Mesenchymal stem cell (in vitro differentiated cells and primary cell): ENCODE results near the gene NAPG.

ENCODE experiments used
- DNase-seq: peaks from one replicate; pipeline ENCODE4 v3.0.0-alpha.2; 2013
- H2AFZ ChIP-seq: one replicate; pipeline ENCODE4 v1.6.1; 2013; ENCODE audit warnings: low read depth, mild to moderate bottlenecking, control low read depth, inconsistent platforms, low read length, moderate library complexity
- H2AK5ac ChIP-seq: 2 replicates; pipeline ENCODE4 v1.6.1; 2013; ENCODE audit warnings: low read length, moderate library complexity, mild to moderate bottlenecking, inconsistent platforms; ENCODE audit not compliant: severe bottlenecking
- H2BK120ac ChIP-seq: one replicate; pipeline ENCODE4 v1.6.1; 2013; ENCODE audit warnings: low read depth, mild to moderate bottlenecking, inconsistent platforms, low read length, moderate library complexity
- H2BK12ac ChIP-seq, 2 experiments: one replicate each; pipeline ENCODE4 v1.6.1; 2013; ENCODE audit warnings: inconsistent platforms in 2 of 2, low read length in 2 of 2, mild to moderate bottlenecking in 2 of 2, moderate library complexity in 2 of 2, control low read depth in 1 of 2
- H2BK15ac ChIP-seq: one replicate; pipeline ENCODE4 v1.6.1; 2013; ENCODE audit warnings: mild to moderate bottlenecking, low read depth, inconsistent platforms; ENCODE audit not compliant: poor library complexity, severe bottlenecking
- H2BK5ac ChIP-seq: 2 replicates; pipeline ENCODE4 v1.6.1; 2013; ENCODE audit warnings: low read depth, mild to moderate bottlenecking, low read length, control low read depth, inconsistent platforms; ENCODE audit not compliant: poor library complexity, severe bottlenecking
- H3K14ac ChIP-seq, 2 experiments: one replicate each; pipeline ENCODE4 v1.6.1; 2013; ENCODE audit warnings: inconsistent platforms in 2 of 2, low read length in 2 of 2, control low read depth in 1 of 2, mild to moderate bottlenecking in 1 of 2, moderate library complexity in 1 of 2
- H3K18ac ChIP-seq, 2 experiments: one replicate each; pipeline ENCODE4 v1.6.1; 2013; ENCODE audit warnings: inconsistent platforms in 2 of 2, low read length in 2 of 2, control low read depth in 1 of 2, low read depth in 1 of 2, mild to moderate bottlenecking in 1 of 2
- H3K23ac ChIP-seq, 2 experiments: one replicate each; pipeline ENCODE4 v1.6.1; 2013; ENCODE audit warnings: inconsistent platforms in 2 of 2, low read length in 2 of 2, mild to moderate bottlenecking in 2 of 2, moderate library complexity in 2 of 2, control low read depth in 1 of 2
- H3K27ac ChIP-seq: 2 replicates; pipeline ENCODE4 v1.5.1; 2013; ENCODE audit warnings: mild to moderate bottlenecking, moderate library complexity, low read length, control low read depth, inconsistent platforms; ENCODE audit not compliant: poor library complexity, severe bottlenecking
- H3K27me3 ChIP-seq, 2 experiments: 2 replicates each; pipeline versions ENCODE4 v1.6.1 to v1.7.0; 2013; ENCODE audit warnings: low read length in 2 of 2, mild to moderate bottlenecking in 2 of 2, moderate library complexity in 2 of 2, control low read depth in 1 of 2, inconsistent platforms in 1 of 2; ENCODE audit not compliant: control insufficient read depth in 1 of 2, insufficient read depth in 1 of 2
- H3K36me3 ChIP-seq, 2 experiments: 2 replicates each; pipeline versions ENCODE4 v1.6.1 to v1.7.0; 2013; ENCODE audit warnings: low read length in 2 of 2, control low read depth in 1 of 2, inconsistent platforms in 1 of 2, low read depth in 1 of 2, mild to moderate bottlenecking in 1 of 2; ENCODE audit not compliant: insufficient read depth in 2 of 2, control insufficient read depth in 1 of 2
- H3K4ac ChIP-seq, 2 experiments: one replicate each; pipeline ENCODE4 v1.6.1; 2013; ENCODE audit warnings: inconsistent platforms in 2 of 2, low read length in 2 of 2, mild to moderate bottlenecking in 2 of 2, moderate library complexity in 2 of 2, control low read depth in 1 of 2, low read depth in 1 of 2
- H3K4me1 ChIP-seq: 2 replicates; pipeline ENCODE4 v1.6.1; 2013; ENCODE audit warnings: low read depth, low read length, control low read depth; ENCODE audit not compliant: control insufficient read depth, insufficient read depth
- H3K4me2 ChIP-seq: 2 replicates; pipeline ENCODE4 v1.6.1; 2013; ENCODE audit warnings: low read length, mild to moderate bottlenecking, inconsistent platforms; ENCODE audit not compliant: poor library complexity, severe bottlenecking
- H3K4me3 ChIP-seq, 2 experiments: 2 replicates each; pipeline versions ENCODE4 v1.5.1 to v1.7.0; 2013; ENCODE audit warnings: low read length in 2 of 2, mild to moderate bottlenecking in 2 of 2, control low read depth in 1 of 2, low read depth in 1 of 2; ENCODE audit not compliant: insufficient read depth in 1 of 2
- H3K79me1 ChIP-seq: replicated peaks from 2 replicates; pipeline ENCODE4 v1.6.1; 2013; ENCODE audit warnings: mild to moderate bottlenecking, control low read depth, low read length, inconsistent platforms; ENCODE audit not compliant: poor library complexity, severe bottlenecking
- H3K9ac ChIP-seq: 2 replicates; pipeline ENCODE4 v1.7.0; 2013; ENCODE audit warnings: mild to moderate bottlenecking, low read length, moderate library complexity
- H3K9me3 ChIP-seq: 2 replicates; pipeline ENCODE4 v1.7.0; 2013; ENCODE audit warnings: mild to moderate bottlenecking, low read length; ENCODE audit not compliant: control insufficient read depth
- H4K8ac ChIP-seq: one replicate; pipeline ENCODE4 v1.6.1; 2013; ENCODE audit warnings: inconsistent platforms, mild to moderate bottlenecking, low read length, moderate library complexity
- H4K91ac ChIP-seq: one replicate; pipeline ENCODE4 v1.6.1; 2013; ENCODE audit warnings: mild to moderate bottlenecking, low read length, inconsistent platforms
- WGBS: methylation state at CpG from one replicate; pipeline ENCODE4 v1.1.7; 2013; ENCODE audit warnings: mixed read lengths; 5-methylcytosine and 5-hydroxymethylcytosine counted together

NAPG gene

DNA sequence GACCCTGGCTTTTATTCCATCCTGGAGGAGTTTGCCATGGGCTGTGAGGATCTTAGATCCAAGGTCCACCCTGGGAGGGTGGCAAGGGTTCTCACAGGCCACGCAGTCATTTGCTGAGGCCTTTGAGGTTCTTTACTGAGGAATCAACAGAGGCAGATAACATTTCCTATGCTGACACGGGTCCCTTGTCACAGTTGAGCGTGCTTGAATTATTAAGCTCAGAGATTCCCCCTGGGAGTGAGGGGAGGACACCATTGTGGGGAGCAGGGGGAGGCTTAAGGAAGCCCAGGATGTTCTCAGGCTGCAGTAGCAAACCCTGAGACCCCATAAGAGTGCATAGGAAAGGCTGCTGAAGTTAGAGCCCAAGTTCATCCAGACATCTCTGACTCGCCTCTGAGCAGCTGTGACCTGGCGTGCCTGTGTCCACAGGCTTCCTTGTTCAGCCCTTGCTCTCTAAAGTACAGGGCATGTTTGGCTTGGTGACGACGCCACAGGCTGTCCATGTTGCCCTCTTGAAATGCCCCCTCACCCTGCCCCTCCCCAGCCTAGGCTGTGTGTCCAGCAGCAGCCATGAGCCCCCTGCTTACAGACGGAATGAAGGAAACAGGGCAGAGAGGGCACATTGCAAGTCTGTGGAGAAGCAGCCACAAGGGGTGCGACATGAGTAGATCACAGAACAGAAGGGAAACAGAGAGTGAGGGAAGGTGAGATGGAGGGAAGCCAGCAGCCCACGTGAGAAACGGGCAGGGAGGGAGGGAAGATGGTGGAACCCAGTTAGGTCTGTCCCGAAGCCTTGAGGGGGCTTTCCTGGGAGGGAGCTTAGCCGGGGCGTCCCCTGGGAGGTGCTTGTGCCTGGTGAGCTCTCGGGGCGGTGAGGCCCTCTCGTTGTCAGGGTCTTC lies 34.0 kb downstream of the NAPG start:
- Histone ChIP-seq H3K36me3 (peaks cover 28 to 31% of the 10 kb centered on the region in 2 experiments), H2AFZ (no peak overlapping the region), H3K14ac (no peak overlapping the region), H4K91ac (no peak overlapping the region), H3K4ac (peak overlapping the region in 1 of 2 experiments; percentile 13), H2BK15ac (no peak overlapping the region), H3K18ac (peak overlapping the region in 1 of 2 experiments; percentile 29), H3K4me1 (peaks cover 7% of the 10 kb centered on the region), H3K4me3 (peak overlapping the region in 1 of 2 experiments; percentile 60), H2BK120ac (no peak overlapping the region), H3K23ac (no peak overlapping the region), H3K4me2 (no peak overlapping the region), H3K9me3 (no peaks in the 10 kb centered on the region), H4K8ac (no peak overlapping the region), H2BK12ac (no peak overlapping the region), H3K27me3 (no peaks in the 10 kb centered on the region), H3K27ac (no peak overlapping the region), H2AK5ac (no peak overlapping the region), H3K9ac (peak overlapping the region; percentile 76), H2BK5ac (no peak overlapping the region), H3K79me1 (peaks cover 2% of the 10 kb centered on the region)
- DNase-seq = no peak
- WGBS = 82% methylated on average over 17 of the region's 17 CpGs

- Histone ChIP-seq H3K27ac (no peak overlapping the region), H3K18ac (peak overlapping the region in 1 of 2 experiments; percentile 6), H4K91ac (no peak overlapping the region), H4K8ac (no peak overlapping the region), H3K36me3 (peaks cover 21 to 28% of the 10 kb centered on the region in 2 experiments), H3K23ac (no peak overlapping the region), H3K14ac (no peak overlapping the region), H3K4me3 (peak overlapping the region in 1 of 2 experiments; percentile 60), H3K4me2 (no peak overlapping the region), H3K79me1 (peaks cover under 1% of the 10 kb centered on the region), H2BK120ac (no peak overlapping the region), H2BK15ac (no peak overlapping the region), H2BK5ac (no peak overlapping the region), H2AK5ac (no peak overlapping the region), H2BK12ac (peak overlapping the region in 1 of 2 experiments; percentile 43), H3K4ac (peak overlapping the region in 1 of 2 experiments; percentile 13), H3K4me1 (peaks cover 7% of the 10 kb centered on the region), H2AFZ (no peak overlapping the region), H3K9me3 (no peaks in the 10 kb centered on the region), H3K27me3 (no peaks in the 10 kb centered on the region), H3K9ac (peak overlapping the region; percentile 76)
- 62% methylated on average over 13 of the region's 17 CpGs for WGBS
- peak; percentile 70 for DNase-seq
These were observed 34.7 kb downstream of the NAPG start for GRCh38 chr18:10560452-10561045.

GRCh38 chr18:10562773-10563160 lies 36.9 kb downstream of the NAPG start:
- 93% methylated on average over 5 of the region's 5 CpGs for WGBS
- no peak overlapping the region for H2BK5ac ChIP-seq
- no peak overlapping the region for H2BK15ac ChIP-seq
- H3K9me3 ChIP-seq = no peaks in the 10 kb centered on the region
- no peak overlapping the region for H3K14ac ChIP-seq
- no peak overlapping the region for H2BK12ac ChIP-seq
- DNase-seq = no peak
- H3K23ac ChIP-seq = no peak overlapping the region
- H4K8ac ChIP-seq = no peak overlapping the region
- peaks cover under 1 to 14% of the 10 kb centered on the region in 2 experiments for H3K36me3 ChIP-seq
- H3K27ac ChIP-seq = no peak overlapping the region
- H2BK120ac ChIP-seq = no peak overlapping the region
- peaks cover 7% of the 10 kb centered on the region for H3K4me1 ChIP-seq
- H2AFZ ChIP-seq = no peak overlapping the region
- no peak overlapping the region for H3K4ac ChIP-seq
- H2AK5ac ChIP-seq = no peak overlapping the region
- H3K9ac ChIP-seq = no peak overlapping the region
- H3K4me3 ChIP-seq = no peak overlapping the region
- H3K18ac ChIP-seq = no peak overlapping the region
- H3K79me1 ChIP-seq = no peaks in the 10 kb centered on the region
- no peak overlapping the region for H3K4me2 ChIP-seq
- H4K91ac ChIP-seq = no peak overlapping the region
- H3K27me3 ChIP-seq = no peaks in the 10 kb centered on the region

DNA sequence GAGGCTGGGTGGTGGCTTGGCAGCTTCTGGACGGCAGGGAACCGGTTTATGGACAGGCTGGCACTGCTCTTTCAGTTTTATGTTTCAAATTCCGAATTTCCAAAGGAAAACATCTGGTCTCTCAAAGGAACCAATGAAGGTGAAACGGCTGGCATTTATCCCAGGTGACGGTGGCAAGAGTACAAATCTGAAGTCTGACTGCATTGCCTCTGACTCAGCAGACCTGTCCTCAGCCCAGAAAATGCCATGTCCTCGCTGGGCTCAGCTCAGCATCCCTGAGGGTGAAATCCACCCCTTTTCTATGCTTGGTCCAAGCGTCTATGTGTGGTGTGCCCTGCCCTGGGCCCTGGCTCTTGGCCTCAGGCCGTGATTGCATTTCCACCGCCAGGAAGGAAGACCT lies 38.1 kb downstream of the NAPG start:
- no peak overlapping the region for H2BK5ac ChIP-seq
- no peak overlapping the region for H3K4me2 ChIP-seq
- H3K27me3 ChIP-seq = no peaks in the 10 kb centered on the region
- no peak overlapping the region for H3K18ac ChIP-seq
- peaks cover 7% of the 10 kb centered on the region for H3K4me1 ChIP-seq
- H3K4ac ChIP-seq = no peak overlapping the region
- H3K79me1 ChIP-seq = no peaks in the 10 kb centered on the region
- no peak overlapping the region for H2BK120ac ChIP-seq
- H3K36me3 ChIP-seq = peaks cover 0 to 6% of the 10 kb centered on the region in 2 experiments
- no peak overlapping the region for H2AFZ ChIP-seq
- H4K91ac ChIP-seq = no peak overlapping the region
- no peak overlapping the region for H3K14ac ChIP-seq
- no peak for DNase-seq
- H3K4me3 ChIP-seq = no peak overlapping the region
- H3K9me3 ChIP-seq = no peaks in the 10 kb centered on the region
- WGBS = 98% methylated on average over 9 of the region's 9 CpGs
- no peak overlapping the region for H4K8ac ChIP-seq
- H2BK12ac ChIP-seq = no peak overlapping the region
- H2AK5ac ChIP-seq = no peak overlapping the region
- no peak overlapping the region for H3K27ac ChIP-seq
- no peak overlapping the region for H3K9ac ChIP-seq
- no peak overlapping the region for H3K23ac ChIP-seq
- no peak overlapping the region for H2BK15ac ChIP-seq
